HL-60/S4 treated with retinoic acid at 250 ng/mL for 4 days and 3 days (cell line): ENCODE measurements around the gene RIPOR3.
"Not testable (repeated sequence)": the region's sequence is repeated elsewhere in the genome, so short reads cannot be mapped to it uniquely, and the experiment has no call there.

Experiments
- in situ Hi-C: fragments of 300-500 bp; cut with MboI; formaldehyde crosslinking; loops from 2 replicates; pipeline ENCODE4 v1.7.0; 2022; ENCODE audit warnings: low sequenced_read_pairs

RIPOR3 gene

GRCh38 chr20:50682065-50682464 is 9.3 kb downstream of the RIPOR3 start:
- in situ Hi-C loops, result no loop called here

GRCh38 chr20:50681359-50682064 is 9.8 kb downstream of the RIPOR3 start:
- in situ Hi-C loops, result no loop called here

- in situ Hi-C loops, result no loop called here
Measured at GRCh38 chr20:50680105-50680960, 11.0 kb downstream of the RIPOR3 start.

- in situ Hi-C loops, result no loop called here
Measured at GRCh38 chr20:50679753-50680104, 11.6 kb downstream of the RIPOR3 start.

GRCh38 chr20:50678169-50678898 is 13.0 kb downstream of the RIPOR3 start:
- in situ Hi-C loops, result no loop called here

- in situ Hi-C loops, result no loop called here
Measured at GRCh38 chr20:50676858-50677257, 14.5 kb downstream of the RIPOR3 start.

- in situ Hi-C loops, result not testable (repeated sequence)
Measured at GRCh38 chr20:50676377-50676731, 15.0 kb downstream of the RIPOR3 start.

- in situ Hi-C loops, result no loop called here
Measured at GRCh38 chr20:50675671-50676376, 15.5 kb downstream of the RIPOR3 start.

- in situ Hi-C loops, result no loop called here
Measured at GRCh38 chr20:50674138-50674825, 17.1 kb downstream of the RIPOR3 start.

- in situ Hi-C loops, result no loop called here
Measured at GRCh38 chr20:50673466-50674137, 17.7 kb downstream of the RIPOR3 start.

- in situ Hi-C loops, result no loop called here
Measured at GRCh38 chr20:50673146-50673465, 18.2 kb downstream of the RIPOR3 start.

GRCh38 chr20:50672400-50673145 is 18.8 kb downstream of the RIPOR3 start:
- in situ Hi-C loops, result no loop called here

GRCh38 chr20:50671626-50672025 is 19.7 kb downstream of the RIPOR3 start:
- in situ Hi-C loops, result no loop called here

- in situ Hi-C loops, result not testable (repeated sequence)
Measured at GRCh38 chr20:50671010-50671409, 20.3 kb downstream of the RIPOR3 start.

GRCh38 chr20:50670126-50670862 is 21.0 kb downstream of the RIPOR3 start:
- in situ Hi-C loops, result no loop called here

- in situ Hi-C loops, result no loop called here
Measured at GRCh38 chr20:50668798-50669197, 22.5 kb downstream of the RIPOR3 start.

- in situ Hi-C loops, result no loop called here
Measured at GRCh38 chr20:50668326-50668725, 23.0 kb downstream of the RIPOR3 start.

GRCh38 chr20:50666709-50667298 is 24.5 kb downstream of the RIPOR3 start:
- in situ Hi-C loops, result no loop called here
